Neural cell (in vitro differentiated cells): ENCODE measurements around the gene AGAP2. TPM values are rescaled to one million over a fixed set of nuclear protein-coding genes. Genes with fewer than 3 reads are reported as not detected.

Source experiments
- H2AFZ ChIP-seq: fragments of 200-600, 300-800 bp; sonication (generic), shearing (Covaris generic); 2 replicates; pipeline ENCODE4 v1.6.0; 2014; ENCODE audit warnings: low read depth, mild to moderate bottlenecking, antibody characterized with exemption, low read length, moderate library complexity
- H3F3A ChIP-seq: fragments of 200-600 bp; shearing (Covaris generic); 2 replicates; pipeline ENCODE4 v1.6.1; 2016; ENCODE audit warnings: mild to moderate bottlenecking, moderate library complexity, mixed read lengths, antibody characterized with exemption, low read length; ENCODE audit not compliant: insufficient read depth, poor library complexity, severe bottlenecking
- H3K27ac ChIP-seq: fragments of 200-600, 300-800 bp; sonication (generic), shearing (Covaris generic); 2 replicates; pipeline ENCODE4 v1.5.1; 2014; ENCODE audit warnings: mild to moderate bottlenecking, low read length, moderate library complexity
- H3K27me3 ChIP-seq: fragments of 300-800, 200-600 bp; sonication (generic), shearing (Covaris generic); 2 replicates; pipeline ENCODE4 v1.6.0; 2014; ENCODE audit warnings: mild to moderate bottlenecking, low read depth, low read length, moderate library complexity; ENCODE audit not compliant: insufficient read depth
- H3K36me3 ChIP-seq: fragments of 300-800, 200-600 bp; sonication (generic), shearing (Covaris generic); 2 replicates; pipeline ENCODE4 v1.5.1; 2014; ENCODE audit warnings: mild to moderate bottlenecking, antibody characterized with exemption, low read length, moderate library complexity; ENCODE audit not compliant: insufficient read depth
- H3K4me2 ChIP-seq: fragments of 300-800, 200-600 bp; sonication (generic), shearing (Covaris generic); 2 replicates; pipeline ENCODE4 v1.6.0; 2014; ENCODE audit warnings: mild to moderate bottlenecking, low read length
- H3K4me3 ChIP-seq: fragments of 300-800, 200-600 bp; sonication (generic), shearing (Covaris generic); 2 replicates; pipeline ENCODE4 v1.5.1; 2014; ENCODE audit warnings: mild to moderate bottlenecking, low read length, moderate library complexity
- H3K79me2 ChIP-seq: fragments of 200-600 bp; shearing (Covaris generic); replicated peaks from 2 replicates; pipeline ENCODE4 v1.6.0; 2014; ENCODE audit warnings: mild to moderate bottlenecking, low read length, moderate library complexity; ENCODE audit not compliant: insufficient read depth
- H3K9ac ChIP-seq: fragments of 300-800, 200-600 bp; sonication (generic), shearing (Covaris generic); 2 replicates; pipeline ENCODE4 v1.6.1; 2016; ENCODE audit warnings: mild to moderate bottlenecking, low read length, mixed read lengths
- H3K9me2 ChIP-seq: fragments of 200-600 bp; shearing (Covaris generic); 2 replicates; pipeline ENCODE4 v1.6.1; 2016; ENCODE audit warnings: mild to moderate bottlenecking, low read length, mixed read lengths; ENCODE audit not compliant: insufficient read depth
- H3K9me3 ChIP-seq: fragments of 200-600, 300-800 bp; sonication (generic), shearing (Covaris generic); 2 replicates; pipeline ENCODE4 v1.6.1; 2016; ENCODE audit warnings: mild to moderate bottlenecking, mixed run types, low read length, moderate library complexity, mixed read lengths
- H4K20me1 ChIP-seq: fragments of 200-600 bp; shearing (Covaris generic); 2 replicates; pipeline ENCODE4 v1.6.1; 2016; ENCODE audit warnings: mild to moderate bottlenecking, mixed run types; ENCODE audit not compliant: insufficient read depth
- EZH2 ChIP-seq: fragments of 200-600, 300-800 bp; shearing (Covaris generic), sonication (generic); IDR thresholded peaks from 2 replicates; pipeline ENCODE4 v1.6.1; 2014; ENCODE audit warnings: antibody characterized with exemption, low read length, borderline replicate concordance, mild to moderate bottlenecking; ENCODE audit not compliant: insufficient read depth, poor library complexity, severe bottlenecking
- MXI1 ChIP-seq: fragments of 450-650 bp; conservative IDR thresholded peaks from 2 replicates; pipeline ENCODE4 v1.6.1; 2014; ENCODE audit warnings: antibody characterized with exemption, mild to moderate bottlenecking; ENCODE audit not compliant: poor library complexity, severe bottlenecking
- POLR2AphosphoS5 ChIP-seq: IDR thresholded peaks from 2 replicates; pipeline ENCODE4 v1.6.1; 2012
- REST ChIP-seq: IDR thresholded peaks from 2 replicates; pipeline ENCODE4 v1.6.1; 2012; ENCODE audit warnings: borderline replicate concordance
- polyA plus RNA-seq: library from polyadenylated mRNA; depleted of rRNA; stranded (reverse); fragments of >200 nt; gene quantifications from 2 replicates; pipeline ENCODE4 v1.2.3, GENCODE V29; 2014

The AGAP2 gene
- polyA plus RNA-seq, 1 donor from 2014 or later, result 19.3 TPM

GRCh38 chr12:57724936-57725740, 13.4 kb downstream of the AGAP2 start:
- peaks cover 4% of the 10 kb centered on the region for H3K36me3 ChIP-seq
- H3F3A ChIP-seq, result no peaks in the 10 kb centered on the region
- H3K27me3 ChIP-seq, result peaks cover 42% of the 10 kb centered on the region
- no peaks in the 10 kb centered on the region for H3K9me2 ChIP-seq
- H4K20me1 ChIP-seq, result no peaks in the 10 kb centered on the region
- H3K79me2 ChIP-seq, result no peaks in the 10 kb centered on the region
- H2AFZ ChIP-seq, result no peak overlapping the region
- no peak overlapping the region for H3K4me2 ChIP-seq
- H3K9ac ChIP-seq, result no peak overlapping the region
- no peaks in the 10 kb centered on the region for H3K9me3 ChIP-seq
- H3K4me3 ChIP-seq, result no peak overlapping the region
- no peak overlapping the region for H3K27ac ChIP-seq
- TF ChIP-seq EZH2, result no peak

- Histone ChIP-seq H3F3A (no peaks in the 10 kb centered on the region), H3K9me3 (no peaks in the 10 kb centered on the region), H3K4me2 (no peak overlapping the region), H3K36me3 (peaks cover 4% of the 10 kb centered on the region), H3K9me2 (no peaks in the 10 kb centered on the region), H2AFZ (no peak overlapping the region), H3K27me3 (peaks cover 35% of the 10 kb centered on the region), H3K27ac (no peak overlapping the region), H3K4me3 (no peak overlapping the region), H3K79me2 (no peaks in the 10 kb centered on the region), H4K20me1 (no peaks in the 10 kb centered on the region), H3K9ac (no peak overlapping the region)
- TF ChIP-seq POLR2AphosphoS5 (no peak), MXI1 (no peak), REST (no peak)
Observed at GRCh38 chr12:57724003-57724935, 14.3 kb downstream of the AGAP2 start.

GRCh38 chr12:57723630-57723962, 14.9 kb downstream of the AGAP2 start:
- H3K9me2 ChIP-seq, result no peaks in the 10 kb centered on the region
- TF ChIP-seq POLR2AphosphoS5 (no peak), EZH2 (no peak)
- H3F3A ChIP-seq, result no peaks in the 10 kb centered on the region
- H3K4me3 ChIP-seq, result no peak overlapping the region
- no peak overlapping the region for H3K4me2 ChIP-seq
- H3K9ac ChIP-seq, result no peak overlapping the region
- H3K36me3 ChIP-seq, result peaks cover 4% of the 10 kb centered on the region
- no peaks in the 10 kb centered on the region for H3K79me2 ChIP-seq
- H4K20me1 ChIP-seq, result no peaks in the 10 kb centered on the region
- H3K27me3 ChIP-seq, result peaks cover 30% of the 10 kb centered on the region
- no peak overlapping the region for H2AFZ ChIP-seq
- no peaks in the 10 kb centered on the region for H3K9me3 ChIP-seq
- no peak overlapping the region for H3K27ac ChIP-seq
